ENCODE results near the gene DNAH2.
A peak's percentile ranks its signal among the peaks of the same experiment; 100 is the strongest.

DNA sequence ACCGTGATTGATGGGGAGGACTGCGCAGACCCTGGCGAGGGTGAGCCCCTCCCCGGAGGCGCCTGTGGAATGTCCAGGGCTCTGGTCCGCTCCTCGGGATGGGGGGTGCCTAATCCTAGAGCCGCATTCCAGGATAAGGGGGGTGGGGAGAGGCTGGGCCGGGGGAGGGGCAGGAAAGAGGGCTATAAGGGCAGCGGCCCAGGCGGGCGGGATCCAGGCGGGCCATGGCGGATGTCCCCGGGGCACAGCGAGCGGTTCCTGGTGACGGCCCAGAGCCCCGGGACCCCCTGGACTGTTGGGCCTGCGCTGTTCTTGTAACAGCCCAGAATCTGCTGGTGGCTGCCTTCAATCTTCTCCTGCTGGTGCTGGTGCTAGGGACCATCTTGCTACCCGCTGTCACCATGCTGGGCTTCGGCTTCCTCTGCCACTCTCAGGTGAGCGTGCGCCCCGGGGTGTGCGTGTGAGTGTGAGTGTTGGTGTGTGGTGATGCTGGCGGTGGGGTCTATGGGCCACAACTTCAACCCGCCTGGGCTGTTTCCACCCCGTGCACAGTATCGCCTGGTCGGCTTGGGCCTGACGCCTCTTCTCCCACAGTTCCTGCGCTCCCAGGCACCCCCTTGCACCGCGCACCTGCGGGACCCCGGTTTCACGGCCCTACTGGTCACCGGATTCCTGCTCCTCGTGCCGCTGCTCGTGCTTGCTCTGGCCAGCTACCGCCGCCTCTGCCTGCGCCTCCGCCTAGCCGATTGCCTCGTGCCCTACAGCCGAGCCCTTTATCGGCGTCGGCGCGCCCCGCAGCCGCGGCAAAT, 137.5 kb downstream of the DNAH2 start, which contains the start of gene TMEM88:
- TF ChIP-seq, protein P1, sequence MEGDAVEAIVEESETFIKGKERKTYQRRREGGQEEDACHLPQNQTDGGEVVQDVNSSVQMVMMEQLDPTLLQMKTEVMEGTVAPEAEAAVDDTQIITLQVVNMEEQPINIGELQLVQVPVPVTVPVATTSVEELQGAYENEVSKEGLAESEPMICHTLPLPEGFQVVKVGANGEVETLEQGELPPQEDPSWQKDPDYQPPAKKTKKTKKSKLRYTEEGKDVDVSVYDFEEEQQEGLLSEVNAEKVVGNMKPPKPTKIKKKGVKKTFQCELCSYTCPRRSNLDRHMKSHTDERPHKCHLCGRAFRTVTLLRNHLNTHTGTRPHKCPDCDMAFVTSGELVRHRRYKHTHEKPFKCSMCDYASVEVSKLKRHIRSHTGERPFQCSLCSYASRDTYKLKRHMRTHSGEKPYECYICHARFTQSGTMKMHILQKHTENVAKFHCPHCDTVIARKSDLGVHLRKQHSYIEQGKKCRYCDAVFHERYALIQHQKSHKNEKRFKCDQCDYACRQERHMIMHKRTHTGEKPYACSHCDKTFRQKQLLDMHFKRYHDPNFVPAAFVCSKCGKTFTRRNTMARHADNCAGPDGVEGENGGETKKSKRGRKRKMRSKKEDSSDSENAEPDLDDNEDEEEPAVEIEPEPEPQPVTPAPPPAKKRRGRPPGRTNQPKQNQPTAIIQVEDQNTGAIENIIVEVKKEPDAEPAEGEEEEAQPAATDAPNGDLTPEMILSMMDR (IDR thresholded peaks at IDR 0.05), result no peak
- TF ChIP-seq POLR2AphosphoS5 (IDR thresholded peaks at IDR 0.05), result peak in 1 of 4 donors; percentile 7

All from sigmoid colon (tissue), 4 donors.